ENCODE measurements around the gene MTUS2.

DNA sequence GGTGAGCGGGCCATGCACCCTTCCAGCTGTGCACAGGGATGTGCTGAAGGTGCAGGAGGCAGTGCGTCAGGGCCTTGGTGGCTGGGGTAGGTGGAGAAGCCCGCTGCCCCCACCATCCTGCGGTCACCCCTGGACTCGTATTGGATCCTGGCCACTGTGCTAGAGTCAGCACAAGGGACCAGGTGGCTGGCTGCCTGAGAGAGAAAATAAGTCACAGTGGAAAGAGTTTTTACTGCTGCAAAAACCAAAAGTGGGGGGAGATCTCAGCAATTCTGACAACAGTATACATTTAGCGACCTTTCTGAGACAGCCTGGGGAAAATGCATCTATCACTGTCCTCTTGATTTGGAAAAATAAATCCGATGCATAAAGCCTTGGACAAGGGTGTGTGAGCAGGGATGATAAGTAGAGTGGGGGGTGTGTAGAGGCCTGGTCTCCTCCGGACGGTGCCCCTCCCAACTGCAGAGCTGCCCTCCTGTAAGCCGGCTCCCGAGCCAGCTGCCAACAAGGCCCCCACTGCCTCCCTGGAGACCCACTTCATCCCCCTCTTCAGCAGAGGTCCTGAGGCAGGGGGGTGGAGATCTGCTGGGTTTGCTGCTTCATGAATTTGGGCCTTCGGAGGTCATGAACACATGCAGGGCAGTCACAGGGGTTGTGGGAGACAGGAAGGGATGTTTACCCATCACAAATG lies 691.1 kb downstream of the MTUS2 start:
- TF ChIP-seq MTA2 (IDR thresholded peaks at IDR 0.05; ENCODE audit: low read depth) = no peak
- TF ChIP-seq MCM3 (IDR thresholded peaks at IDR 0.05) = no peak
- no peak for TF ChIP-seq CTCF (IDR thresholded peaks at IDR 0.05 in 2 of 3, conservative IDR thresholded peaks at IDR 0.05 in 1 of 3; ENCODE audit: insufficient read depth in 2 of 3, low read depth in 1 of 3, low read length in 3 of 3)
- no peak for TF ChIP-seq XRCC4 (IDR thresholded peaks at IDR 0.05; ENCODE audit: extremely low read depth, insufficient read depth, insufficient read length)
- TF ChIP-seq ZNF12 (CRISPR knock-in tag; IDR thresholded peaks at IDR 0.05) = no peak
- no peak for TF ChIP-seq KLF13 (tag; IDR thresholded peaks at IDR 0.05; ENCODE audit: borderline replicate concordance, low read depth)
- TF ChIP-seq PURB (CRISPR knock-in tag; IDR thresholded peaks at IDR 0.05; ENCODE audit: low read depth) = no peak
- no peak for TF ChIP-seq ZBTB49 (CRISPR knock-in tag; IDR thresholded peaks at IDR 0.05; ENCODE audit: borderline replicate concordance)
- TF ChIP-seq, protein P1, sequence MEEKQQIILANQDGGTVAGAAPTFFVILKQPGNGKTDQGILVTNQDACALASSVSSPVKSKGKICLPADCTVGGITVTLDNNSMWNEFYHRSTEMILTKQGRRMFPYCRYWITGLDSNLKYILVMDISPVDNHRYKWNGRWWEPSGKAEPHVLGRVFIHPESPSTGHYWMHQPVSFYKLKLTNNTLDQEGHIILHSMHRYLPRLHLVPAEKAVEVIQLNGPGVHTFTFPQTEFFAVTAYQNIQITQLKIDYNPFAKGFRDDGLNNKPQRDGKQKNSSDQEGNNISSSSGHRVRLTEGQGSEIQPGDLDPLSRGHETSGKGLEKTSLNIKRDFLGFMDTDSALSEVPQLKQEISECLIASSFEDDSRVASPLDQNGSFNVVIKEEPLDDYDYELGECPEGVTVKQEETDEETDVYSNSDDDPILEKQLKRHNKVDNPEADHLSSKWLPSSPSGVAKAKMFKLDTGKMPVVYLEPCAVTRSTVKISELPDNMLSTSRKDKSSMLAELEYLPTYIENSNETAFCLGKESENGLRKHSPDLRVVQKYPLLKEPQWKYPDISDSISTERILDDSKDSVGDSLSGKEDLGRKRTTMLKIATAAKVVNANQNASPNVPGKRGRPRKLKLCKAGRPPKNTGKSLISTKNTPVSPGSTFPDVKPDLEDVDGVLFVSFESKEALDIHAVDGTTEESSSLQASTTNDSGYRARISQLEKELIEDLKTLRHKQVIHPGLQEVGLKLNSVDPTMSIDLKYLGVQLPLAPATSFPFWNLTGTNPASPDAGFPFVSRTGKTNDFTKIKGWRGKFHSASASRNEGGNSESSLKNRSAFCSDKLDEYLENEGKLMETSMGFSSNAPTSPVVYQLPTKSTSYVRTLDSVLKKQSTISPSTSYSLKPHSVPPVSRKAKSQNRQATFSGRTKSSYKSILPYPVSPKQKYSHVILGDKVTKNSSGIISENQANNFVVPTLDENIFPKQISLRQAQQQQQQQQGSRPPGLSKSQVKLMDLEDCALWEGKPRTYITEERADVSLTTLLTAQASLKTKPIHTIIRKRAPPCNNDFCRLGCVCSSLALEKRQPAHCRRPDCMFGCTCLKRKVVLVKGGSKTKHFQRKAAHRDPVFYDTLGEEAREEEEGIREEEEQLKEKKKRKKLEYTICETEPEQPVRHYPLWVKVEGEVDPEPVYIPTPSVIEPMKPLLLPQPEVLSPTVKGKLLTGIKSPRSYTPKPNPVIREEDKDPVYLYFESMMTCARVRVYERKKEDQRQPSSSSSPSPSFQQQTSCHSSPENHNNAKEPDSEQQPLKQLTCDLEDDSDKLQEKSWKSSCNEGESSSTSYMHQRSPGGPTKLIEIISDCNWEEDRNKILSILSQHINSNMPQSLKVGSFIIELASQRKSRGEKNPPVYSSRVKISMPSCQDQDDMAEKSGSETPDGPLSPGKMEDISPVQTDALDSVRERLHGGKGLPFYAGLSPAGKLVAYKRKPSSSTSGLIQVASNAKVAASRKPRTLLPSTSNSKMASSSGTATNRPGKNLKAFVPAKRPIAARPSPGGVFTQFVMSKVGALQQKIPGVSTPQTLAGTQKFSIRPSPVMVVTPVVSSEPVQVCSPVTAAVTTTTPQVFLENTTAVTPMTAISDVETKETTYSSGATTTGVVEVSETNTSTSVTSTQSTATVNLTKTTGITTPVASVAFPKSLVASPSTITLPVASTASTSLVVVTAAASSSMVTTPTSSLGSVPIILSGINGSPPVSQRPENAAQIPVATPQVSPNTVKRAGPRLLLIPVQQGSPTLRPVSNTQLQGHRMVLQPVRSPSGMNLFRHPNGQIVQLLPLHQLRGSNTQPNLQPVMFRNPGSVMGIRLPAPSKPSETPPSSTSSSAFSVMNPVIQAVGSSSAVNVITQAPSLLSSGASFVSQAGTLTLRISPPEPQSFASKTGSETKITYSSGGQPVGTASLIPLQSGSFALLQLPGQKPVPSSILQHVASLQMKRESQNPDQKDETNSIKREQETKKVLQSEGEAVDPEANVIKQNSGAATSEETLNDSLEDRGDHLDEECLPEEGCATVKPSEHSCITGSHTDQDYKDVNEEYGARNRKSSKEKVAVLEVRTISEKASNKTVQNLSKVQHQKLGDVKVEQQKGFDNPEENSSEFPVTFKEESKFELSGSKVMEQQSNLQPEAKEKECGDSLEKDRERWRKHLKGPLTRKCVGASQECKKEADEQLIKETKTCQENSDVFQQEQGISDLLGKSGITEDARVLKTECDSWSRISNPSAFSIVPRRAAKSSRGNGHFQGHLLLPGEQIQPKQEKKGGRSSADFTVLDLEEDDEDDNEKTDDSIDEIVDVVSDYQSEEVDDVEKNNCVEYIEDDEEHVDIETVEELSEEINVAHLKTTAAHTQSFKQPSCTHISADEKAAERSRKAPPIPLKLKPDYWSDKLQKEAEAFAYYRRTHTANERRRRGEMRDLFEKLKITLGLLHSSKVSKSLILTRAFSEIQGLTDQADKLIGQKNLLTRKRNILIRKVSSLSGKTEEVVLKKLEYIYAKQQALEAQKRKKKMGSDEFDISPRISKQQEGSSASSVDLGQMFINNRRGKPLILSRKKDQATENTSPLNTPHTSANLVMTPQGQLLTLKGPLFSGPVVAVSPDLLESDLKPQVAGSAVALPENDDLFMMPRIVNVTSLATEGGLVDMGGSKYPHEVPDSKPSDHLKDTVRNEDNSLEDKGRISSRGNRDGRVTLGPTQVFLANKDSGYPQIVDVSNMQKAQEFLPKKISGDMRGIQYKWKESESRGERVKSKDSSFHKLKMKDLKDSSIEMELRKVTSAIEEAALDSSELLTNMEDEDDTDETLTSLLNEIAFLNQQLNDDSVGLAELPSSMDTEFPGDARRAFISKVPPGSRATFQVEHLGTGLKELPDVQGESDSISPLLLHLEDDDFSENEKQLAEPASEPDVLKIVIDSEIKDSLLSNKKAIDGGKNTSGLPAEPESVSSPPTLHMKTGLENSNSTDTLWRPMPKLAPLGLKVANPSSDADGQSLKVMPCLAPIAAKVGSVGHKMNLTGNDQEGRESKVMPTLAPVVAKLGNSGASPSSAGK (IDR thresholded peaks at IDR 0.05) = no peak

Measured in K562 (cell line).